Spleen (tissue), 7 donors: ENCODE measurements around the gene MEI1.

Source experiments
- POLR2A ChIP-seq, 3 donors: fragments of 450-650 bp; IDR thresholded peaks; one replicate each; pipeline ENCODE4 v1.5.1; 2017; ENCODE audit warnings: antibody characterized with exemption in 3 of 3, mild to moderate bottlenecking in 1 of 3
- TF ChIP-seq, protein P1 (sequence below), 11 experiments: fragments of 200-600 bp in 7 of 11; fragments of 450-650 bp in 4 of 11; sonication (generic) in 4 of 11; IDR thresholded peaks in 8 of 11; conservative IDR thresholded peaks in 3 of 11; 1 replicate in 7 of 11; 2 replicates in 4 of 11; pipeline versions ENCODE4 v1.4.0 to v1.8.0; 2016 to 2021; ENCODE audit warnings: antibody characterized with exemption in 11 of 11, inconsistent platforms in 4 of 11, mild to moderate bottlenecking in 1 of 11
- donor health status: DM: no; HTN: no; CAD: no; lungs with moderate emphysema.
- donor health status: DM: no; HTN: no; CAD: no.
- donor health status: DM: no; HTN: no; CAD: no.

DNA sequence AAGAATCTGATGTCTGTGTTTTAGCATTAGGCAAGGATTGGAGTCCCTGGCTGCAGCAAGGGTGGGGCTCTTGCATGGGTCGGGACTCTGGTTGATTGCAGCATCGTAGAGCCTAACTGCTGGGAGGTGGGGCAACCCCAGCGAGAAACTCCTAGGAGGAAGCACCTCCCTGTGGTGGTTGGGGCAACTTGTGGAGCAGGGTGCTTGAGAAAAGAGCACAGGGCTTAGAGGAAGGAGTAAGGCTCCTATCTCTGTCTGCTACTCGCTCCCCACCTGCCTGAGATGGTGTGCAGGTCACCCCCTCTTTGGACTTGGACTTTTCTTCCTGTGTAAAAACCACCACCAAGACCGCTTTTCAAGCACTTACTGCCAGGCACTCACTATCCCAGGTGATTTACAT, 149.2 kb downstream of the MEI1 start:
- TF ChIP-seq POLR2A (IDR thresholded peaks at IDR 0.05): no peak
- TF ChIP-seq, protein P1, sequence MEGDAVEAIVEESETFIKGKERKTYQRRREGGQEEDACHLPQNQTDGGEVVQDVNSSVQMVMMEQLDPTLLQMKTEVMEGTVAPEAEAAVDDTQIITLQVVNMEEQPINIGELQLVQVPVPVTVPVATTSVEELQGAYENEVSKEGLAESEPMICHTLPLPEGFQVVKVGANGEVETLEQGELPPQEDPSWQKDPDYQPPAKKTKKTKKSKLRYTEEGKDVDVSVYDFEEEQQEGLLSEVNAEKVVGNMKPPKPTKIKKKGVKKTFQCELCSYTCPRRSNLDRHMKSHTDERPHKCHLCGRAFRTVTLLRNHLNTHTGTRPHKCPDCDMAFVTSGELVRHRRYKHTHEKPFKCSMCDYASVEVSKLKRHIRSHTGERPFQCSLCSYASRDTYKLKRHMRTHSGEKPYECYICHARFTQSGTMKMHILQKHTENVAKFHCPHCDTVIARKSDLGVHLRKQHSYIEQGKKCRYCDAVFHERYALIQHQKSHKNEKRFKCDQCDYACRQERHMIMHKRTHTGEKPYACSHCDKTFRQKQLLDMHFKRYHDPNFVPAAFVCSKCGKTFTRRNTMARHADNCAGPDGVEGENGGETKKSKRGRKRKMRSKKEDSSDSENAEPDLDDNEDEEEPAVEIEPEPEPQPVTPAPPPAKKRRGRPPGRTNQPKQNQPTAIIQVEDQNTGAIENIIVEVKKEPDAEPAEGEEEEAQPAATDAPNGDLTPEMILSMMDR (IDR thresholded peaks at IDR 0.05 in 8 of 11, conservative IDR thresholded peaks at IDR 0.05 in 3 of 11): no peak
